PFSK-1 (cell line): ENCODE results near the gene PPP4R4.

Experiments used
- REST ChIP-seq, 2 experiments: IDR thresholded peaks; 2 replicates each; pipeline versions ENCODE4 v1.6.1 to v1.8.0; 2011 to 2012; ENCODE audit warnings: low read depth in 2 of 2, low read length in 2 of 2, control low read depth in 1 of 2, inconsistent platforms in 1 of 2, mild to moderate bottlenecking in 1 of 2, moderate library complexity in 1 of 2; ENCODE audit not compliant: insufficient read depth in 1 of 2
- SIN3A ChIP-seq: IDR thresholded peaks from 2 replicates; pipeline ENCODE4 v1.6.1; 2012; ENCODE audit warnings: mild to moderate bottlenecking, low read length, moderate library complexity, borderline replicate concordance; ENCODE audit not compliant: insufficient read depth

GRCh38 chr14:94163796-94164195 is 10.3 kb upstream of the PPP4R4 start:
- TF ChIP-seq REST (IDR thresholded peaks at IDR 0.05; ENCODE audit: insufficient read depth in 1 of 2, low read depth in 2 of 2, low read length in 2 of 2) (no peak), SIN3A (no peak)
